ENCODE measurements around the gene GARIN6. TPM values are rescaled to one million over a fixed set of nuclear protein-coding genes. Genes with fewer than 3 reads are reported as not detected.

The GARIN6 gene
- total RNA-seq, 3 donors from 2014 or later (not counting 1 experiment from before 2014, with no cell fraction given), result not detected

DNA sequence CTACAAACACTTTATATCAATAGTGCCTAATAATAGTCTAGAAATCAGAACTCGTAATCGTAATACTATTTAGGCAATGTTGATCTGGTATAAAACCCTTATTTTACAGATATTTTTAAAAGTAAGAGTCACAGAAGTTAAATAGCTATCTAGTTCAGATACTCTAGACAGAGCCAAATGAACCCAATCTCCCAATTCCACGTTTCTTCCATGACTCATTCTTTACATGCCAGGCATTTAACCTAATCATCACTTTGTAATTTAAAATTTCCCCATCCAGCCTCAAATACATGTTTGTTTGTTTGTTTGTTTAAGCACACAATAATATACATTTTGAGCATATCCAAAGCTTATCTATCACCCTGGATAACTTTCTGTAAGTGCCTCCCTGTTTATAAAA lies 36.4 kb upstream of the GARIN6 start:
- H3K36me3 ChIP-seq (ENCODE audit: control insufficient read depth, insufficient read depth, low read length), result no peaks in the 10 kb centered on the region
- DNase-seq (no peak), ATAC-seq (no peak)
- 27% methylated on average over 1 of the region's 3 CpGs for WGBS (ENCODE audit: insufficient coverage)
- Mint-ChIP-seq H3K4me1 (no peaks in the 10 kb centered on the region), H3K27ac (no peak overlapping the region), H3K4me3 (no peak overlapping the region), H3K9me3 (peaks cover 5 to 18% of the 10 kb centered on the region in 2 donors), H3K36me3 (peaks cover 8% of the 10 kb centered on the region), H3K27me3 (ENCODE audit: low read depth in 2 of 2) (no peaks in the 10 kb centered on the region)
- intact Hi-C loops (cut with micrococcal nuclease), result no loop called here
- no peak overlapping the region for H3K27ac ChIP-seq (ENCODE audit: low read length)
- no peaks in the 10 kb centered on the region for H3K27me3 ChIP-seq (ENCODE audit: control insufficient read depth, insufficient read depth, low read length)
- no peaks in the 10 kb centered on the region for H3K9me3 ChIP-seq (ENCODE audit: control insufficient read depth, insufficient read depth, low read length)
- no peaks in the 10 kb centered on the region for H3K4me1 ChIP-seq (ENCODE audit: control insufficient read depth, insufficient read depth, low read length)
- TF ChIP-seq, protein P1, sequence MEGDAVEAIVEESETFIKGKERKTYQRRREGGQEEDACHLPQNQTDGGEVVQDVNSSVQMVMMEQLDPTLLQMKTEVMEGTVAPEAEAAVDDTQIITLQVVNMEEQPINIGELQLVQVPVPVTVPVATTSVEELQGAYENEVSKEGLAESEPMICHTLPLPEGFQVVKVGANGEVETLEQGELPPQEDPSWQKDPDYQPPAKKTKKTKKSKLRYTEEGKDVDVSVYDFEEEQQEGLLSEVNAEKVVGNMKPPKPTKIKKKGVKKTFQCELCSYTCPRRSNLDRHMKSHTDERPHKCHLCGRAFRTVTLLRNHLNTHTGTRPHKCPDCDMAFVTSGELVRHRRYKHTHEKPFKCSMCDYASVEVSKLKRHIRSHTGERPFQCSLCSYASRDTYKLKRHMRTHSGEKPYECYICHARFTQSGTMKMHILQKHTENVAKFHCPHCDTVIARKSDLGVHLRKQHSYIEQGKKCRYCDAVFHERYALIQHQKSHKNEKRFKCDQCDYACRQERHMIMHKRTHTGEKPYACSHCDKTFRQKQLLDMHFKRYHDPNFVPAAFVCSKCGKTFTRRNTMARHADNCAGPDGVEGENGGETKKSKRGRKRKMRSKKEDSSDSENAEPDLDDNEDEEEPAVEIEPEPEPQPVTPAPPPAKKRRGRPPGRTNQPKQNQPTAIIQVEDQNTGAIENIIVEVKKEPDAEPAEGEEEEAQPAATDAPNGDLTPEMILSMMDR (IDR thresholded peaks at IDR 0.05), result no peak
- no peak overlapping the region for H3K4me3 ChIP-seq (ENCODE audit: low read length)

DNA sequence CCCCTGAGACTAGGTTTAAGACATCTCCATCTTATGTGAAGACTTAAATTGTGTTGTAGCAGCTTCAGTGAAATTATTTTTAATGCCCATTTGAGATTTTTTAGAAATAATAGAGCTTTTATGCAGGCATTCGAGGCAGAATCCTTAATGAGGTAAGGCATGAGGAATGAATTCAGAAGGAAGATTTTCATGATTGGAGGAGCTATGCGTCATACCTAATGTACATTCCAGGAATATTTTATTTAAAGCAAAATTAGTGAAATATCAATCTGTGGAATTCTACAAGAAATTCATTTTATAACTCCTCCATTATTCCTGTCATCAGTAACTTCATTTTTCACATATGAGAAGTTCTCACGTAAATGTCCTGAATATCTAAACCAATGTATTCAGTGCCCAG lies 36.0 kb upstream of the GARIN6 start:
- Histone ChIP-seq H3K27ac (ENCODE audit: low read length) (no peak overlapping the region), H3K4me3 (ENCODE audit: low read length) (no peak overlapping the region), H3K9me3 (ENCODE audit: control insufficient read depth, insufficient read depth, low read length) (no peaks in the 10 kb centered on the region), H3K36me3 (ENCODE audit: control insufficient read depth, insufficient read depth, low read length) (no peaks in the 10 kb centered on the region), H3K27me3 (ENCODE audit: control insufficient read depth, insufficient read depth, low read length) (no peaks in the 10 kb centered on the region), H3K4me1 (ENCODE audit: control insufficient read depth, insufficient read depth, low read length) (no peaks in the 10 kb centered on the region)
- intact Hi-C loops (cut with micrococcal nuclease), result no loop called here
- TF ChIP-seq, protein P1 (IDR thresholded peaks at IDR 0.05), result no peak
- WGBS (ENCODE audit: insufficient coverage), result 64% methylated on average over 1 of the region's 3 CpGs
- ATAC-seq (no peak), DNase-seq (no peak)
- peaks cover 8% of the 10 kb centered on the region for H3K36me3 Mint-ChIP-seq
- H3K27ac Mint-ChIP-seq, result no peak overlapping the region
- no peaks in the 10 kb centered on the region for H3K4me1 Mint-ChIP-seq
- H3K4me3 Mint-ChIP-seq, result no peak overlapping the region
- no peaks in the 10 kb centered on the region for H3K27me3 Mint-ChIP-seq (ENCODE audit: low read depth in 2 of 2)
- H3K9me3 Mint-ChIP-seq, result peaks cover 5 to 18% of the 10 kb centered on the region in 2 donors

DNA sequence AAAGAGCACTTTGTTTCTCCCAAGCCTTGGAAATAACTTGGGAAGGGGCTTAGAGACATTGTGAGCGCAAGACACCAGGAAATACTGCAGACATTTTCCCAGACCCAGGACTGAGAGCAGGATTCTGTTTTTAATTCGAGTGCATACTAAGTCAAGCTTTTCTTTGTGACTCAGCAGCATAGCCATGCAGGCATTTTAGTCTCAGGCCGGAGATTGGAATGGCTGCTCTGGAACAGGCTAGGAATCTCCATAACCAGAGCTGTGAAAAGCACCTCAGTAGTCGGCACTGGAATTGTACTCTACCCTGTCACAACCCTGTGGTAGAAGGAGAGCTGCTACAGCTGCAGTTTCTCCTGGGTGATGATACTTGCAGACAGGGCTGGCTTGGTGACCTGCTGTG lies 28.9 kb upstream of the GARIN6 start:
- DNase-seq, result no peak
- WGBS (ENCODE audit: insufficient coverage), result 87% methylated on average over 4 of the region's 4 CpGs
- peaks cover 16 to 26% of the 10 kb centered on the region in 2 donors for H3K9me3 Mint-ChIP-seq
- no peaks in the 10 kb centered on the region for H3K27me3 ChIP-seq (ENCODE audit: control insufficient read depth, insufficient read depth, low read length)
- no peak overlapping the region for H3K4me3 ChIP-seq (ENCODE audit: low read length)
- no peaks in the 10 kb centered on the region for H3K36me3 ChIP-seq (ENCODE audit: control insufficient read depth, insufficient read depth, low read length)
- H3K36me3 Mint-ChIP-seq, result peaks cover 15% of the 10 kb centered on the region
- H3K9me3 ChIP-seq (ENCODE audit: control insufficient read depth, insufficient read depth, low read length), result peaks cover 10% of the 10 kb centered on the region
- H3K4me1 ChIP-seq (ENCODE audit: control insufficient read depth, insufficient read depth, low read length), result no peaks in the 10 kb centered on the region
- no peak overlapping the region for H3K4me3 Mint-ChIP-seq
- ATAC-seq, result peak in 1 of 3 donors; percentile 17
- no peak overlapping the region for H3K27ac ChIP-seq (ENCODE audit: low read length)
- H3K27ac Mint-ChIP-seq, result no peak overlapping the region
- intact Hi-C loops (cut with micrococcal nuclease), result no loop called here
- no peaks in the 10 kb centered on the region for H3K27me3 Mint-ChIP-seq (ENCODE audit: low read depth in 2 of 2)
- TF ChIP-seq, protein P1 (IDR thresholded peaks at IDR 0.05), result no peak
- no peaks in the 10 kb centered on the region for H3K4me1 Mint-ChIP-seq

All from natural killer cell (primary cell).